Neuronal stem cell (in vitro differentiated cells): ENCODE data around the gene KCNJ1.

Source experiments
- DNase-seq: peaks from one replicate; pipeline ENCODE4 v3.0.0-alpha.2; 2013; ENCODE audit warnings: low spot score
- H2AFZ ChIP-seq: one replicate; pipeline ENCODE4 v1.6.1; 2013; ENCODE audit warnings: mild to moderate bottlenecking, low read length, inconsistent platforms
- H2AK5ac ChIP-seq: 2 replicates; pipeline ENCODE4 v1.6.1; 2013; ENCODE audit warnings: low read depth, mild to moderate bottlenecking, inconsistent platforms, low read length, moderate library complexity, mixed read lengths
- H2BK120ac ChIP-seq: 2 replicates; pipeline ENCODE4 v1.6.1; 2013; ENCODE audit warnings: low read depth, mild to moderate bottlenecking, inconsistent platforms, low read length, moderate library complexity, mixed read lengths
- H2BK12ac ChIP-seq: one replicate; pipeline ENCODE4 v1.6.1; 2013; ENCODE audit warnings: low read length, inconsistent platforms
- H2BK15ac ChIP-seq: 2 replicates; pipeline ENCODE4 v1.6.1; 2013; ENCODE audit warnings: mild to moderate bottlenecking, low read length, inconsistent platforms, mixed read lengths
- H2BK5ac ChIP-seq: one replicate; pipeline ENCODE4 v1.6.1; 2013; ENCODE audit warnings: inconsistent platforms, mild to moderate bottlenecking, low read length, moderate library complexity
- H3K14ac ChIP-seq: one replicate; pipeline ENCODE4 v1.6.1; 2013; ENCODE audit warnings: low read length, inconsistent platforms
- H3K18ac ChIP-seq: 2 replicates; pipeline ENCODE4 v1.6.1; 2013; ENCODE audit warnings: low read length, inconsistent platforms
- H3K23ac ChIP-seq: 2 replicates; pipeline ENCODE4 v1.6.1; 2013; ENCODE audit warnings: low read depth, mild to moderate bottlenecking, mixed read lengths, low read length, inconsistent platforms; ENCODE audit not compliant: poor library complexity
- H3K27ac ChIP-seq: replicated peaks from 3 replicates; pipeline ENCODE4 v1.5.1; 2013; ENCODE audit warnings: low read length, inconsistent platforms
- H3K27me3 ChIP-seq, 3 experiments: 2 replicates each; pipeline ENCODE4 v1.6.1; 2013; ENCODE audit warnings: low read length in 3 of 3, mild to moderate bottlenecking in 2 of 3, inconsistent platforms in 1 of 3, low read depth in 1 of 3, mixed read lengths in 1 of 3, moderate library complexity in 1 of 3; ENCODE audit not compliant: control insufficient read depth in 3 of 3, insufficient read depth in 3 of 3
- H3K36me3 ChIP-seq, 2 donors: replicated peaks in 1 of 2; 2 replicates each; pipeline ENCODE4 v1.6.1; 2013; ENCODE audit warnings: low read length in 2 of 2; ENCODE audit not compliant: control insufficient read depth in 2 of 2, insufficient read depth in 2 of 2
- H3K4ac ChIP-seq: 2 replicates; pipeline ENCODE4 v1.6.1; 2013; ENCODE audit warnings: inconsistent platforms, mild to moderate bottlenecking, low read length, moderate library complexity
- H3K4me1 ChIP-seq, 2 donors: 1 replicate in 1 of 2; 2 replicates in 1 of 2; pipeline ENCODE4 v1.6.1; 2013; ENCODE audit warnings: low read length in 2 of 2, low read depth in 1 of 2; ENCODE audit not compliant: control insufficient read depth in 2 of 2, insufficient read depth in 1 of 2
- H3K4me2 ChIP-seq: one replicate; pipeline ENCODE4 v1.6.1; 2013; ENCODE audit warnings: mild to moderate bottlenecking, low read length, inconsistent platforms; ENCODE audit not compliant: insufficient read depth, poor library complexity, severe bottlenecking
- H3K4me3 ChIP-seq, 2 donors: 2 replicates each; pipeline ENCODE4 v1.5.1; 2013; ENCODE audit warnings: low read length in 2 of 2, mild to moderate bottlenecking in 2 of 2, inconsistent platforms in 1 of 2, moderate library complexity in 1 of 2
- H3K79me1 ChIP-seq: one replicate; pipeline ENCODE4 v1.6.1; 2013; ENCODE audit warnings: low read depth, mild to moderate bottlenecking, inconsistent platforms, low read length, moderate library complexity
- H3K9ac ChIP-seq: one replicate; pipeline ENCODE4 v1.6.1; 2013; ENCODE audit warnings: mild to moderate bottlenecking, low read depth, low read length, inconsistent platforms; ENCODE audit not compliant: poor library complexity
- H3K9me3 ChIP-seq, 2 donors: replicated peaks in 1 of 2; 2 replicates each; pipeline versions ENCODE3 to v1.6.1; 2013; ENCODE audit warnings: low read length in 2 of 2, mild to moderate bottlenecking in 2 of 2, inconsistent platforms in 1 of 2, low read depth in 1 of 2, mixed read lengths in 1 of 2, moderate library complexity in 1 of 2; ENCODE audit not compliant: control insufficient read depth in 2 of 2, insufficient read depth in 1 of 2
- H4K8ac ChIP-seq: one replicate; pipeline ENCODE4 v1.6.1; 2013; ENCODE audit warnings: low read depth, mild to moderate bottlenecking, inconsistent platforms, low read length, moderate library complexity
- H4K91ac ChIP-seq: one replicate; pipeline ENCODE4 v1.6.1; 2013; ENCODE audit warnings: low read length, low read depth, mild to moderate bottlenecking, inconsistent platforms; ENCODE audit not compliant: poor library complexity
- WGBS, 2 donors: extraction: QIAGEN DNeasy Blood & Tissue Kit; methylation state at CpG; one replicate each; pipeline ENCODE4 v1.1.7; 2013; ENCODE audit warnings: missing lambda C conversion rate in 2 of 2, mixed read lengths in 1 of 2; ENCODE audit not compliant: insufficient read length in 2 of 2, insufficient replicate concordance in 1 of 2; ENCODE audit errors: extremely low coverage in 2 of 2; 5-methylcytosine and 5-hydroxymethylcytosine counted together

The KCNJ1 gene

DNA sequence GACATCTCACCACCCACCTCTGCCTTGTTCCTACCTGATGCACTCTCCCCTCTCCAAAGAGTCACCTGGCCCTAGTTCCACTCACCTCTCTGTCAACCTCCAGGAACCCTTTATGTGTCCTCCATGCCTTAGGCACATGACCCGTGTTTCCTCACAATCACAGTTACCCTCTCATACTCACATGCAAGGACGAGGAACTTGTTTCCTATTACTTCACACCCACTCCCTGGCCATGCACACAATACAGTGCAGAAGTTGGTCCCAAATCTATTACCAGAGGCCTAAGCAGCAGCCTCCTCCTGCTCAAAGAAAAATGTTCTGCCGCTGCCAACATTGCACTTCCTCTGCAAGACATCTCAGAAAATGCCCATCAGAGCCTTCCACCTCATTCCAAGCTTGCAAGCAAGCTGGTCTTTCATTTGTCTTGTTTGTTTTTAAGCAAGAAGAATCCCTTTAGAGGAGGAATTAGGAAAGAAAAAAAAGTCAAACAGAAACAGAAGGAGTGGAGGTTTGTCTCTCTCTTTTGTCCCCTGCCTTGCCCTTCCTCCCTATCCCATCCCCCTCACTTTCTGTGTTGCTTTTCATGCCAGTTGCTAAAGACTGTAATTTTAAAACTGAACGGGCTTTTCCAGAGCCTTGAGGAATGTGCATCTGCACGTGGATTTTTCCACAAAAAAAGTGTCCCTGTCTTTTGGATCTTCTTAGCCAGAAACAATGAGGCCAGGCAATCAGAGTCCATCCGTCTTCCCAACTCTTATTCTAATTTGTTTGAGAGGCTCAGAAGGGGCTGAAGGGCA lies 63.4 kb downstream of the KCNJ1 start:
- WGBS, 2 donors: no CpG with 5 or more reads among the region's 6 CpGs
- no peak for DNase-seq
- Histone ChIP-seq H2AFZ (peak overlapping the region; percentile 56), H3K14ac (no peak overlapping the region), H3K4me2 (no peak overlapping the region), H4K8ac (no peak overlapping the region), H3K79me1 (no peaks in the 10 kb centered on the region), H3K4me3 (no peak overlapping the region), H2BK15ac (no peak overlapping the region), H3K4ac (no peak overlapping the region), H2BK120ac (no peak overlapping the region), H2BK12ac (no peak overlapping the region), H3K9me3 (no peaks in the 10 kb centered on the region), H3K18ac (peak overlapping the region; percentile 15), H3K4me1 (peaks cover 5 to 10% of the 10 kb centered on the region in 2 donors), H3K9ac (no peak overlapping the region), H4K91ac (no peak overlapping the region), H3K23ac (no peak overlapping the region), H3K36me3 (no peaks in the 10 kb centered on the region), H3K27ac (no peak overlapping the region), H2BK5ac (no peak overlapping the region), H3K27me3 (no peaks in the 10 kb centered on the region), H2AK5ac (no peak overlapping the region)

DNA sequence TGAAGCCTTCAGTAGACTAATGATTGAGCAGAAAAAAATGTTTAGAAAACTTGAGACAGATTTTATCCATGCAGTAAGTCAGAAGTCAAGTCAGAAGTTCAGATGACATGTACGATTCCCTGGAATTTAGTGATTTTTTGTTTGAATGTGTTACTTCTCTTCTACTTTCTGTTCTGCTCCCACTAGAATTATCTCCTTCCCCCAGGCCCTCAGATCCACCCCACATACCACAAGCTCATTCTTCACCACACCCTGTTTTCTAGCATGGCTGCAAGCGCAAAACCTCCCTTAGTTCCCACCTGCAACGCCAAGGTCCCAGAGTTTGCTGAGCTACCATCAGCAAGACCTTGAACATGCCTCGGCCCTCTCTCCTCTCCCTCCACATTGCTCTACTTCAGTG lies 64.1 kb downstream of the KCNJ1 start:
- H3K27ac ChIP-seq: no peak overlapping the region
- WGBS, 2 donors: no CpG with 5 or more reads among the region's 4 CpGs
- H3K9me3 ChIP-seq: no peaks in the 10 kb centered on the region
- no peak overlapping the region for H2BK120ac ChIP-seq
- no peak overlapping the region for H3K14ac ChIP-seq
- peak overlapping the region; percentile 15 for H3K18ac ChIP-seq
- H2BK12ac ChIP-seq: no peak overlapping the region
- H2BK15ac ChIP-seq: no peak overlapping the region
- H3K4me1 ChIP-seq: peaks cover 5 to 10% of the 10 kb centered on the region in 2 donors
- no peak overlapping the region for H2BK5ac ChIP-seq
- H3K36me3 ChIP-seq: no peaks in the 10 kb centered on the region
- no peak overlapping the region for H3K4me3 ChIP-seq
- H3K79me1 ChIP-seq: no peaks in the 10 kb centered on the region
- no peaks in the 10 kb centered on the region for H3K27me3 ChIP-seq
- no peak overlapping the region for H3K4me2 ChIP-seq
- H3K9ac ChIP-seq: no peak overlapping the region
- H3K4ac ChIP-seq: no peak overlapping the region
- H2AFZ ChIP-seq: no peak overlapping the region
- H4K91ac ChIP-seq: no peak overlapping the region
- H2AK5ac ChIP-seq: no peak overlapping the region
- H3K23ac ChIP-seq: no peak overlapping the region
- no peak overlapping the region for H4K8ac ChIP-seq
- DNase-seq: no peak

DNA sequence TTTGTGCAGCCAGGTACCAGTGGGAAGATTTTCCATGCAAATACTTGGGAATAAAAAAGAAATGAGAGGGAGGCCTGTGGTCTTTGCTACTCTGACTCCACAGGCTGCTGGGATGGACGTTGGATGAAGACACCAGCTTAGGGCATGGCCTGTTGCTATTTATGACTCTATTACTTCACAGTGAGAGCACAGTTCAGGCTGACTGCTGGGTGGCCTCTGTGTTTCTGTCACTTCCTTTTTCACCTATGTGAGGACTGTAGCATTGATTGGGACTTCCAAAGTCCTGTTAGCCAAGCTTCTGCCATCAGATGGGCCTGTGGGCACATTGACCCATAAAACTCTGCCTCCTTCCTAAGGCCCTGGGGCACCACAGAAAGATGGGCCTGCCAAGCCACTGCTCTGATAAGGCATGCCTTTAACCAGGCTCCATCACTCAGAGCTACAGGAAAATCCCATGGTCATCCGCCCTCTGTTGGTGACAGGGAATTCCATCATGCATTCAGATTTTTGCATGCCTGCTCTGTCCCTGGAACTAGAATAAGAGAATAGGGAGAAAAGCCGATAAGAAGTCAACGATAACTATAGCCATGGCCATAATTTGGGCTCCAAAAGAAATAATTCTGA lies 64.6 kb downstream of the KCNJ1 start:
- WGBS, 2 donors: no CpG with 5 or more reads among the region's 4 CpGs
- peaks cover 5 to 10% of the 10 kb centered on the region in 2 donors for H3K4me1 ChIP-seq
- H3K14ac ChIP-seq: no peak overlapping the region
- no peak overlapping the region for H4K8ac ChIP-seq
- H3K27me3 ChIP-seq: no peaks in the 10 kb centered on the region
- H2BK120ac ChIP-seq: no peak overlapping the region
- H3K23ac ChIP-seq: no peak overlapping the region
- no peaks in the 10 kb centered on the region for H3K9me3 ChIP-seq
- DNase-seq: peak; percentile 26
- H3K4me2 ChIP-seq: no peak overlapping the region
- H2BK12ac ChIP-seq: no peak overlapping the region
- H2AFZ ChIP-seq: no peak overlapping the region
- H3K4me3 ChIP-seq: no peak overlapping the region
- no peak overlapping the region for H2BK15ac ChIP-seq
- no peaks in the 10 kb centered on the region for H3K79me1 ChIP-seq
- no peak overlapping the region for H3K27ac ChIP-seq
- no peaks in the 10 kb centered on the region for H3K36me3 ChIP-seq
- H3K18ac ChIP-seq: no peak overlapping the region
- no peak overlapping the region for H2AK5ac ChIP-seq
- H3K4ac ChIP-seq: no peak overlapping the region
- H3K9ac ChIP-seq: no peak overlapping the region
- no peak overlapping the region for H4K91ac ChIP-seq
- H2BK5ac ChIP-seq: no peak overlapping the region

DNA sequence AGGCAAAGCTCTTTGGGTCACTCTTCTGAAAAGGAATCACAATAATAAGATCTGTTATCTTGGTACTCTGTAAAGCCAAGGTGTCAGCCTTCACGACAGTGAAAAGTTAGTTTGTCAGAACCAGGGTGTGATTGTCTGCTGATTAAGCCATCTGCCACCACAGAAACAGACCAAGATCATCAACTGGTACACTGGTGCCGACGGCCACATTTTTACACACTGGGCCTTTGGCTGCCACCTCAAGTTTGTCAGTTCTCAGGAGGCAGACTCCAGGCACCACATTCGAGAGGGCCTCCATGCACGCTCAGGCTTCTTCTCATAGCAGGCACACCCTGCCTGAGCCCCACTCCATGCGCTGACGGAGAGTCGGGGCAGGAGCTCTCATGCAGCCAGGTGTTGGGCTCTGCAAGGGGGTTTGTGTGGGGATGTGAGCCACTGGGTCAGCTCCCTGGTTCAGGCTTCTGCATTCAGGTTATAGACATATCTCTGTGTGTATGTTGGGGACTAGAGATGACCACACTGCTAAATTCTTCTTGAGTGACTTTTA lies 66.2 kb downstream of the KCNJ1 start:
- DNase-seq: no peak
- no peak overlapping the region for H2AFZ ChIP-seq
- peaks cover 5 to 10% of the 10 kb centered on the region in 2 donors for H3K4me1 ChIP-seq
- H4K8ac ChIP-seq: no peak overlapping the region
- H3K27me3 ChIP-seq: no peaks in the 10 kb centered on the region
- H2BK120ac ChIP-seq: no peak overlapping the region
- no peak overlapping the region for H3K4me3 ChIP-seq
- no peak overlapping the region for H2BK15ac ChIP-seq
- no peak overlapping the region for H4K91ac ChIP-seq
- no peak overlapping the region for H2AK5ac ChIP-seq
- no peak overlapping the region for H3K4ac ChIP-seq
- no peaks in the 10 kb centered on the region for H3K9me3 ChIP-seq
- H3K79me1 ChIP-seq: no peaks in the 10 kb centered on the region
- no peak overlapping the region for H2BK5ac ChIP-seq
- no peak overlapping the region for H3K18ac ChIP-seq
- no peak overlapping the region for H3K27ac ChIP-seq
- H3K9ac ChIP-seq: no peak overlapping the region
- no peak overlapping the region for H3K4me2 ChIP-seq
- WGBS, 2 donors: no CpG with 5 or more reads among the region's 8 CpGs
- H2BK12ac ChIP-seq: no peak overlapping the region
- H3K23ac ChIP-seq: no peak overlapping the region
- no peak overlapping the region for H3K14ac ChIP-seq
- no peaks in the 10 kb centered on the region for H3K36me3 ChIP-seq
